Neuronal stem cell (in vitro differentiated cells): Measurements from ENCODE around the gene ASPRV1.

Experiments used
- DNase-seq: peaks from one replicate; pipeline ENCODE4 v3.0.0-alpha.2; 2013; ENCODE audit warnings: low spot score
- H2AFZ ChIP-seq: one replicate; pipeline ENCODE4 v1.6.1; 2013; ENCODE audit warnings: mild to moderate bottlenecking, low read length, inconsistent platforms
- H2AK5ac ChIP-seq: 2 replicates; pipeline ENCODE4 v1.6.1; 2013; ENCODE audit warnings: low read depth, mild to moderate bottlenecking, inconsistent platforms, low read length, moderate library complexity, mixed read lengths
- H2BK120ac ChIP-seq: 2 replicates; pipeline ENCODE4 v1.6.1; 2013; ENCODE audit warnings: low read depth, mild to moderate bottlenecking, inconsistent platforms, low read length, moderate library complexity, mixed read lengths
- H2BK12ac ChIP-seq: one replicate; pipeline ENCODE4 v1.6.1; 2013; ENCODE audit warnings: low read length, inconsistent platforms
- H2BK15ac ChIP-seq: 2 replicates; pipeline ENCODE4 v1.6.1; 2013; ENCODE audit warnings: mild to moderate bottlenecking, low read length, inconsistent platforms, mixed read lengths
- H2BK5ac ChIP-seq: one replicate; pipeline ENCODE4 v1.6.1; 2013; ENCODE audit warnings: inconsistent platforms, mild to moderate bottlenecking, low read length, moderate library complexity
- H3K14ac ChIP-seq: one replicate; pipeline ENCODE4 v1.6.1; 2013; ENCODE audit warnings: low read length, inconsistent platforms
- H3K18ac ChIP-seq: 2 replicates; pipeline ENCODE4 v1.6.1; 2013; ENCODE audit warnings: low read length, inconsistent platforms
- H3K23ac ChIP-seq: 2 replicates; pipeline ENCODE4 v1.6.1; 2013; ENCODE audit warnings: low read depth, mild to moderate bottlenecking, mixed read lengths, low read length, inconsistent platforms; ENCODE audit not compliant: poor library complexity
- H3K27ac ChIP-seq: replicated peaks from 3 replicates; pipeline ENCODE4 v1.5.1; 2013; ENCODE audit warnings: low read length, inconsistent platforms
- H3K27me3 ChIP-seq, 3 experiments: 2 replicates each; pipeline ENCODE4 v1.6.1; 2013; ENCODE audit warnings: low read length in 3 of 3, mild to moderate bottlenecking in 2 of 3, inconsistent platforms in 1 of 3, low read depth in 1 of 3, mixed read lengths in 1 of 3, moderate library complexity in 1 of 3; ENCODE audit not compliant: control insufficient read depth in 3 of 3, insufficient read depth in 3 of 3
- H3K36me3 ChIP-seq, 2 donors: replicated peaks in 1 of 2; 2 replicates each; pipeline ENCODE4 v1.6.1; 2013; ENCODE audit warnings: low read length in 2 of 2; ENCODE audit not compliant: control insufficient read depth in 2 of 2, insufficient read depth in 2 of 2
- H3K4ac ChIP-seq: 2 replicates; pipeline ENCODE4 v1.6.1; 2013; ENCODE audit warnings: inconsistent platforms, mild to moderate bottlenecking, low read length, moderate library complexity
- H3K4me1 ChIP-seq, 2 donors: 1 replicate in 1 of 2; 2 replicates in 1 of 2; pipeline ENCODE4 v1.6.1; 2013; ENCODE audit warnings: low read length in 2 of 2, low read depth in 1 of 2; ENCODE audit not compliant: control insufficient read depth in 2 of 2, insufficient read depth in 1 of 2
- H3K4me2 ChIP-seq: one replicate; pipeline ENCODE4 v1.6.1; 2013; ENCODE audit warnings: mild to moderate bottlenecking, low read length, inconsistent platforms; ENCODE audit not compliant: insufficient read depth, poor library complexity, severe bottlenecking
- H3K4me3 ChIP-seq, 2 donors: 2 replicates each; pipeline ENCODE4 v1.5.1; 2013; ENCODE audit warnings: low read length in 2 of 2, mild to moderate bottlenecking in 2 of 2, inconsistent platforms in 1 of 2, moderate library complexity in 1 of 2
- H3K79me1 ChIP-seq: one replicate; pipeline ENCODE4 v1.6.1; 2013; ENCODE audit warnings: low read depth, mild to moderate bottlenecking, inconsistent platforms, low read length, moderate library complexity
- H3K9ac ChIP-seq: one replicate; pipeline ENCODE4 v1.6.1; 2013; ENCODE audit warnings: mild to moderate bottlenecking, low read depth, low read length, inconsistent platforms; ENCODE audit not compliant: poor library complexity
- H3K9me3 ChIP-seq, 2 donors: replicated peaks in 1 of 2; 2 replicates each; pipeline versions ENCODE3 to v1.6.1; 2013; ENCODE audit warnings: low read length in 2 of 2, mild to moderate bottlenecking in 2 of 2, inconsistent platforms in 1 of 2, low read depth in 1 of 2, mixed read lengths in 1 of 2, moderate library complexity in 1 of 2; ENCODE audit not compliant: control insufficient read depth in 2 of 2, insufficient read depth in 1 of 2
- H4K8ac ChIP-seq: one replicate; pipeline ENCODE4 v1.6.1; 2013; ENCODE audit warnings: low read depth, mild to moderate bottlenecking, inconsistent platforms, low read length, moderate library complexity
- H4K91ac ChIP-seq: one replicate; pipeline ENCODE4 v1.6.1; 2013; ENCODE audit warnings: low read length, low read depth, mild to moderate bottlenecking, inconsistent platforms; ENCODE audit not compliant: poor library complexity
- WGBS, 2 donors: extraction: QIAGEN DNeasy Blood & Tissue Kit; methylation state at CpG; one replicate each; pipeline ENCODE4 v1.1.7; 2013; ENCODE audit warnings: missing lambda C conversion rate in 2 of 2, mixed read lengths in 1 of 2; ENCODE audit not compliant: insufficient read length in 2 of 2, insufficient replicate concordance in 1 of 2; ENCODE audit errors: extremely low coverage in 2 of 2; 5-methylcytosine and 5-hydroxymethylcytosine counted together

ASPRV1 gene

DNA sequence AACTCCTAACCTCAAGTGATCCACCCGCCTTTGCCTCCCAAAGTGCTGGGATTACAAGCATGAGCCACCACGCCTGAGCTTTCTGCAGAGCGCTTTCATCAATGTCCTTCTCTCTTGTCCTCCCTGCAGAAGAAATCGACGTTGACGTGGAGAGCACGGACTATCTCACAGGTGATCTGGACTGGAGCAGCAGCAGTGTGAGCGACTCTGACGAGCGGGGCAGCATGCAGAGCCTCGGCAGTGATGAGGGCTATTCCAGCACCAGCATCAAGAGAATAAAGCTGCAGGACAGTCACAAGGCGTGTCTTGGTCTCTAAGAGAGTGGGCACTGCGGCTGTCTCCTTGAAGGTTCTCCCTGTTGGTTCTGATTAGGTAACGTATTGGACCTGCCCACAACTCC, 23.5 kb downstream of the ASPRV1 start:
- Histone ChIP-seq H3K4me3 (no peak overlapping the region), H4K8ac (no peak overlapping the region), H3K9me3 (no peaks in the 10 kb centered on the region), H3K27ac (no peak overlapping the region), H3K27me3 (no peaks in the 10 kb centered on the region), H2AFZ (no peak overlapping the region), H2BK12ac (no peak overlapping the region), H3K4me1 (peaks cover 6 to 19% of the 10 kb centered on the region in 2 donors), H3K36me3 (peaks cover 11 to 42% of the 10 kb centered on the region in 2 donors), H3K4me2 (no peak overlapping the region), H3K23ac (no peak overlapping the region), H3K9ac (no peak overlapping the region), H4K91ac (no peak overlapping the region), H2BK15ac (no peak overlapping the region), H3K18ac (no peak overlapping the region), H3K79me1 (no peaks in the 10 kb centered on the region), H2AK5ac (no peak overlapping the region), H3K4ac (no peak overlapping the region), H2BK5ac (no peak overlapping the region), H2BK120ac (no peak overlapping the region), H3K14ac (no peak overlapping the region)
- WGBS, 2 donors: no CpG with 5 or more reads among the region's 14 CpGs
- no peak for DNase-seq

DNA sequence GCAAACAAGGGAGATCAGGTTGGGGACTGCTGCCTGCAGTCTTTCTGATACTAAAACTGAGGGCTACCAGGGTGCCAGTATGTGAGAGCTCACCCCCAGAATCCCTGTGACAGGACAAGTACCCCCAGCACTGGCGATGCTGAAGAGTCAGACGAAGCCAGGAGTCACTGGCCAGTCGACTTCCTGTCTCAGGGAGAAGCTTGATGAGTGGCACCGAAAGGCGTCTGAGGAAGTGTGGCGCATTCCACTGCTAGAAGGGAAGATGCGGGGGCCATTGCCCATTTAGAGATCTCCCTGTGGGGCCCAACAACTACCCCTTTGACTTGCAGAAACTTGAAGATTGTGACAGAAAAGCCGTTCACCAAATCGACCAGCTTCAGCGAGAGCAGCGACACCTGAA, 24.5 kb downstream of the ASPRV1 start:
- H3K4me3 ChIP-seq: no peak overlapping the region
- H2BK120ac ChIP-seq: no peak overlapping the region
- no peak overlapping the region for H2BK12ac ChIP-seq
- no peak overlapping the region for H2BK15ac ChIP-seq
- H2AFZ ChIP-seq: no peak overlapping the region
- no peak overlapping the region for H3K14ac ChIP-seq
- no peak overlapping the region for H3K23ac ChIP-seq
- H3K4me1 ChIP-seq: peaks cover 6 to 19% of the 10 kb centered on the region in 2 donors
- H3K27ac ChIP-seq: no peak overlapping the region
- no peak overlapping the region for H4K91ac ChIP-seq
- no peaks in the 10 kb centered on the region for H3K9me3 ChIP-seq
- H2AK5ac ChIP-seq: no peak overlapping the region
- H4K8ac ChIP-seq: no peak overlapping the region
- no peak overlapping the region for H3K4ac ChIP-seq
- no peak overlapping the region for H3K9ac ChIP-seq
- no peak for DNase-seq
- no peaks in the 10 kb centered on the region for H3K27me3 ChIP-seq
- no peak overlapping the region for H3K18ac ChIP-seq
- H3K4me2 ChIP-seq: no peak overlapping the region
- no CpG with 5 or more reads among the region's 11 CpGs for WGBS, 2 donors
- peaks cover 11 to 42% of the 10 kb centered on the region in 2 donors for H3K36me3 ChIP-seq
- no peaks in the 10 kb centered on the region for H3K79me1 ChIP-seq
- H2BK5ac ChIP-seq: no peak overlapping the region

GRCh38 chr2:69935011-69935410, 26.4 kb downstream of the ASPRV1 start:
- no peak overlapping the region for H4K91ac ChIP-seq
- WGBS, 2 donors: no CpG with 5 or more reads among the region's 5 CpGs

GRCh38 chr2:69934614-69934908, 26.9 kb downstream of the ASPRV1 start:
- no peak overlapping the region for H2AK5ac ChIP-seq
- H4K91ac ChIP-seq: no peak overlapping the region
- peaks cover 11 to 44% of the 10 kb centered on the region in 2 donors for H3K36me3 ChIP-seq
- no peak overlapping the region for H2BK5ac ChIP-seq
- DNase-seq: no peak
- H3K18ac ChIP-seq: no peak overlapping the region
- no peak overlapping the region for H2BK120ac ChIP-seq
- WGBS, 2 donors: no CpG with 5 or more reads among the region's 1 CpG
- H3K4ac ChIP-seq: no peak overlapping the region
- H4K8ac ChIP-seq: no peak overlapping the region
- no peak overlapping the region for H3K9ac ChIP-seq
- H3K23ac ChIP-seq: no peak overlapping the region
- no peak overlapping the region for H3K27ac ChIP-seq
- no peaks in the 10 kb centered on the region for H3K27me3 ChIP-seq
- H3K4me3 ChIP-seq: no peak overlapping the region
- no peak overlapping the region for H2BK15ac ChIP-seq
- H3K14ac ChIP-seq: no peak overlapping the region
- peak overlapping the region; percentile 17 for H2AFZ ChIP-seq
- peaks cover under 1 to 8% of the 10 kb centered on the region in 2 donors for H3K4me1 ChIP-seq
- no peak overlapping the region for H2BK12ac ChIP-seq
- no peaks in the 10 kb centered on the region for H3K9me3 ChIP-seq
- H3K79me1 ChIP-seq: no peaks in the 10 kb centered on the region
- no peak overlapping the region for H3K4me2 ChIP-seq

More at GRCh38 chr2:69935011-69935410, 26.4 kb downstream of the ASPRV1 start:
- Histone ChIP-seq H2AK5ac (no peak overlapping the region), H2BK120ac (no peak overlapping the region), H3K4me2 (no peak overlapping the region), H3K14ac (no peak overlapping the region), H3K79me1 (no peaks in the 10 kb centered on the region), H3K23ac (no peak overlapping the region), H2BK5ac (no peak overlapping the region), H3K27me3 (no peaks in the 10 kb centered on the region), H2AFZ (no peak overlapping the region), H3K4me1 (peaks cover 2 to 11% of the 10 kb centered on the region in 2 donors), H3K9me3 (no peaks in the 10 kb centered on the region), H3K36me3 (peaks cover 11 to 44% of the 10 kb centered on the region in 2 donors), H3K18ac (no peak overlapping the region), H3K27ac (no peak overlapping the region), H4K8ac (no peak overlapping the region), H3K4ac (no peak overlapping the region), H3K4me3 (no peak overlapping the region), H2BK15ac (no peak overlapping the region), H2BK12ac (no peak overlapping the region), H3K9ac (no peak overlapping the region)
- no peak for DNase-seq
